HG02970 (cell line): ENCODE data around the gene PLEKHG4B.

Source experiments
- ATAC-seq: cut with Tn5 transposase; IDR thresholded peaks from one replicate; pipeline ENCODE4 v1.9.1; 2021; ENCODE audit warnings: mild to moderate bottlenecking, moderate library complexity, moderate number of reproducible peaks; ENCODE audit not compliant: unreplicated experiment, low FRiP score

The PLEKHG4B gene

DNA sequence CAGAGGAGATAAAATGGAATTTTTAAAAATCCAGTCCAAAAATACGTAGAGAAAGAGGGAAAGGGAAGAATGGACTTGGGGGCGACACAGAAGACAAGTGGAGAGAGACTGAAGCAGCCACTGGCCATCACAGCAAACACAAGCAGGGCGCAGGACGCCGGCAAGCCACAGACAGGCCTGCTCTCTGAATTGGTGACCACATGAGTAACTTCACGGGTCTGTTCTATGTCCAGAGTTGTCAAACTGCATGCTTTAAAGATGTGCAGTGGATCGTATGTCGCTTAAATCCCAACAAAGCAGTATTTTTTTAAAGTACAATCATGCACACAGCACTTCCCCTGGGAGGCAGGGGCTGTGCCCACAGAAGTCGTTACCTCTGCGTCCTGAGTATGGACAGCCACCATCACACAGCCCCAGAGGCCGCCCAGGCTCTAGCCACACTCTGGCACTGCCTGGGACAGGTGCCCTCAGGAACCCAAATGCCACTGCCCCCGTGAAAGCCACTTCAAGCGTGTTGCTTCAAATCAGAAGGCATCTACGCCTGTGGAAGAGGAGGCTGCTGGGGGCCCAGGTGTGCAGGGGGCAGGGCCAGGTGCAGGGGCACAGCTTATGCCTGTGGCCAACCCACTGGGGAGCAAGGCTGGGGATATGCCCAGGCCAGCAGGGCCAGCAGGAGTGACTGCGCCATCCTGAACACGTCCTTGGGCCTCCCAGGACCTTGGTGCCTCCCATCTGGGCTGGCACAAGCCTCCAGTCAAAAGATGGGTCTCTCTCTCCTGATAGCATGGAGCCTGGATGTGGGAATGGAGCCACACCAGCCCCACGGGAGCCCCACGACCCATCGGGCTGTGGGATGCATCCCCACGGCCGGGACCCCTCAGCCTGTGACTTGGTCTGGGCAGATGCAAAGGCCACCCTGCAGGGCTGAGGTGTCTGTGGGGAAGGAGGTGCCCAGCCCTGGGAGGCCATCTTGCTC lies 93.4 kb downstream of the PLEKHG4B start:
- no peak for ATAC-seq

DNA sequence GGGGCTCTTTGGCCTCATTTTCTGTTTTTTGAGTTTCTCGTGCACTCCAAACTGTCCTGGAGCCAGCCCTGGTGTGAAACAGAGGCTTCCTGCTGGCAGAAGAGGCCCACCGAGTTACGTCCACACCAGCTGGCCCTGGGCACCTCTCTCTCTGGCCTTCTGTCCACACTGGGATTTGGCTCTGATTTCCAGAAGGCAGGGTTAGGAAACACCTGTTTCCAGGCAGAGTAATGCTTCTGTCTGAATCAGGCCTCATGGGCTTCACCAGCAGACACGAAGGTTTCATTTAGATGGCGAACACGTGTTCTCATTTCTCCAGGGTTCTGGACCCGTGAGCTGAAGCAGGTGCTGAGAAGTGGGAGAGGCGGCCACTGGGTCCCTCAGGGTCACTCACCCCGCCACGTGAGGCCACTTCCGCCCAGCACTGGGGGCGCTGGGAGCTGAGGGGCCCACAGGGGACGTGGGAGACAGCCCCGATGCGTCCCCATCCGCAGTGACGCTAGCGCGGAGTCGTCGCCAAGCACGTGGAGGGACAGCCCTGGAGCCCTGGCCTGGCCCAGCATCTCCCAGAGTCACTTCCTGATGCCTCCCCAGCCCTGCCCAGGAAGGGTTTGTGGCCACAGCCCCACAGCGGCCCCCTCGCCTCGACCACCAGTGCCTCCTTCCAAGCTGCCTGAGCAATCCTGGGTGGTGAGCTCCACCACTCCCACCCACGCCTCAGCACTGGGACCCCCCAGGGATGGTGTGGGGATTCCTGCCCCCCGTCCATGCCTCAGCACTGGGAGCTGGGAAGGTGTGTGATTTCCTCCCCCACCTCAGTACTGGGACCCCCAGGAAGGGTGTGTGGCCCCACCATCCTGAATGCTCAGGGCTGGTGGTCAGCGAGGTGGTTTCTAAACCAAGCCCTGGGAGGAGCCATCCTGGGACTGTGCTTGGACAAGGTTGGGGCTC lies 94.4 kb downstream of the PLEKHG4B start:
- no peak for ATAC-seq

DNA sequence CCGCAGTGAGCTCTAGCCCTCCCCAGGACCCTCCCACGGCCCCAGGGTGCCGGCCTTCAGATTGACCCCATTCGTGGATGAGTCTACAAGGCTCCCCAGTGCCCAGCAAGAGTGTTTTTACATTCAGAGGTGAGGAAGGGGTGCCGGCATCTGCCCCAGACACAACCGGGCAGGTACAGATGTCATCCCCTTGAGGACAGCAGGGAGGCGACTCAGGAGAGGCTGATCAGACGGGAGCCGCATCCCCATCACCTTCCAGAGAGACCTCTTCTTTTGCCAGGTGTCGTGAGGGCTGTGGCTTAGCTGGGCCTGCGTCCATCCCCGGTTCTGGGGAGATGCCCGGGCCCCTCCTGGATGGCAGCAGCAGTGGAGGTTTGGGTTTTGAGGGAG lies 95.1 kb downstream of the PLEKHG4B start:
- ATAC-seq: no peak

GRCh38 chr5:187617-188451 lies 95.9 kb downstream of the PLEKHG4B start:
- ATAC-seq: no peak

DNA sequence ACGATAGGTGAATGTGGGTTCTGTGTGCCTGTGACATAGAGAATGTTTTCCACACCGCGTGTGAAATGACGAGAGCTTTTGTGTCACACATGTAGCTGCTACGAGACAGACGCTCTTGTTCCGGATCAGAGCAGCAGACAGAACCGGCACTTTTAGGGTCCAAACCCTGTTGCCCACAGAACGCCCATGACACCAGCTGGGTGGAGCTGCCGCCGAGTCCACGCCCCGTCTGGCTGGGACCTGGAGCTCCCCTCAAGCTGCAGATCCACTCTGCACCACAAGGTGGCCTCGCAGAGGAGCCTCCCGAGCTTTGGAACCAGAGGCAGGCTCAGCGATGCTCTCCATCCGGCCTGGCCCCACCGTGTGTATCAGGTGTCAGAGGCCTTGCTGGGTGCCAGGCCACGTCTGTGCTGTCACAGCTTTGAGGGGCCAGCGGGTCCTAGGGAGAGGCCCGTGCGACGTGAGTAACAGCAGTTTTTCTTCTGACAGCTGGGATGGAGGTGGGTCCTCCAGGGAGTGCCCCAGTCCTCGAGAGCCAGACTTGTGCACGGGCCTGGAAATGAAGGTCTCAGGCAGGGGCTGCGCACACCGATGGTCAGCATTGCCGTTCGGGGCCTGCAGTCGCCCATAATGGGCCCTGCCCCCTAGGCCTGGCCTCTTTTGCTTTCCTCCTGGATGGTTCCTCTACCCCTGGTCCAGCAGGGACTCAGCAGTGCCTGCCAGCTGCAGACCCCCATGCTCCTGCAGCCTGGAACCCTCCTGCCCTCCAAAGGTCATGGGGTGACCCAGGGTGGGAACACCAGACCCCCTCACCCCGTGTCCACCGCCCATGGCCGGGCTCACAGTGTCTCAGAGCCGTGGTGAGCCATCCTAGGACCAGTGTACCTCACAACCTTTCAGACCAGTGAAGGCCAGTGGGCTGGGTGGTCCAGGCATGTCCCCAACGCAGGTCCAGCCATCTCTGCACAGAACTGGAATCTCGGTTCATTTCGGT lies 96.8 kb downstream of the PLEKHG4B start:
- peak; percentile 57 for ATAC-seq

GRCh38 chr5:189486-189885 lies 97.5 kb downstream of the PLEKHG4B start:
- no peak for ATAC-seq

DNA sequence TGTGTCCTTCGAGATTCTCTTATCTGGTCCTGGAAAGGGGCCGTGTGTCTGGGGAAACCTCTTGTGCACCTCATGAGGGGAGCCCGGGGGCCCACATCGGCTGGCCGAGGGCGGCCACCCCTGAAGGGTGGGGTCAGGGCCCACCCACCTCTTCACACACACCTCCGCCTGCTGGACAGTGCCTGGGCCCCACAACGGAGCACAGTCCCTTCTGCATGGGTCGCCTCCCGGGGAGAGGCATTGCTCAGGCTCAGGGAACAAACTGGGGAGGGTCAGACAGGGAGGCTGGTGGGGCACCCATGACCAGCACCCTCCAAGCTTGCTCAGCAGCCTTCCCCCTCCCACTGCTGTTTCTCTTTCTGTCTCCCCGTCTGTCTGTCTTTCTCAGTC lies 98.0 kb downstream of the PLEKHG4B start:
- ATAC-seq: no peak

GRCh38 chr5:190366-191035 lies 98.5 kb downstream of the PLEKHG4B start:
- ATAC-seq: no peak

DNA sequence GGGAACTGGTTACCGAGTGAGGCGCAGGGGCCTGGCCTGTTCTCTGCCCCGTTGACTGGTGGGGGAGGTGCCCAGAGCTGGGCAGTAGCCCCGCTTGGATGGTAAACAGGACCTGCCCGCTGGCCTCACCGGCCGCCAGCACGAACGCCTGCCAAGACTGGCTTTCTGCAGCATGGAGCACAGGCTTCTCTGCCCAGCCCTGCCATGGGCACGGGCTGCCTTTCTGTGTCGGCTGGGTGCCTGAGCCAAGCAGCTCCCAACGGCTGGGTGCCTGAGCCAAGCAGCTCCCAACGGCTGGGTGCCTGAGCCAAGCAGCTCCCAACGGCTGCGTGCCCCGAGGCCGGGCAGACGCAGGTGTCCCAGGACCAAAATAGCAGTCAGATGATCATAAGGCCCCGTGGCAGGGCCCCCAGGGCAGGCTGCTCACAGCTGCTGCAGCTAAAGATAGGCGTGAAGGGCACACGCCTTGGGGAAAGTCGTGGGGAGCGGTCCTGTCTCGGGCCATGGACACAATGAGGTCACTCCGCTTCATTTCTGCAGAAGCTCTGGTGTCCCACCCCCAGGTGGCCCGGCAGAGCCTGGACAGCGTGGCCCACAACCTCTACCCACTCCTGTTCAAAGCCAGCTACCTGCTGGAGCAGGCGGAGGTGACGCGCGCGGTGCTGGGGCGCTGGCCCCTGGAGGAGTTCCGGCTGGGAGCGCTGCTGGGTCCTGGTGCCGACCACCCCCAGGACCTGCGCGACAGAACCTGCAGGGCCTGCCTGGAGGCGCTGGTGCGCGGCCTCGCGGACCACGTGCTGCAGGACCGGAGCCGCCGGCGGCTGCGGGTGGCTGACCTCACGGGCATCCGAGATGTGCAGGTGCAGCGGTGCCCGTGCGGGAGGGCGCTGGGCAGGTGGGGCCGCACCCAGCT lies 99.3 kb downstream of the PLEKHG4B start, which contains the start of gene LRRC14B:
Gene LRRC14B, plus strand, starts transcription at position 460 of the 913 bp plus-strand sequence. Its CDS starts 44 bp downstream, at position 504.
- no peak for ATAC-seq

- no peak for ATAC-seq
Measured at GRCh38 chr5:191949-192690, 100.2 kb downstream of the PLEKHG4B start.

GRCh38 chr5:192691-192969 lies 100.7 kb downstream of the PLEKHG4B start:
- no peak for ATAC-seq

GRCh38 chr5:192970-193831 lies 101.2 kb downstream of the PLEKHG4B start:
- no peak for ATAC-seq

DNA sequence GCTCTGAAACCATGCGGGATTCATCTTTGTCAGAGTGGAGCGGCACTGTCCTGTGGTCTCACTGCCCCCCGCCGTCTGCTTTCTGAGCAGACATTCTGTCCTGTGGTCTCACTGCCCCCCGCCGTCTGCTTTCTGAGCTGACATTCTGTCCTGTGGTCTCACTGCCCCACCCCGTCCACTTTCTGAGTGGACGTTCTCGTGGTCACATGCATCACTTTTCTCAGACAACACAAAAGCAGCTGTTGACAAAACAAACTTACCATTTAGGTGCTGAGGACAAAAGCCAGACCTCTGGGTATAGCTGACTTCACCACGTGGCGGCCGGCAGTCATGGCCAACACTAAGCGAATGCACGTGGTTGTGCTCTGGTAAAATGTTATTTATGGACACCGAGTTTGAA lies 102.1 kb downstream of the PLEKHG4B start:
- ATAC-seq: no peak

DNA sequence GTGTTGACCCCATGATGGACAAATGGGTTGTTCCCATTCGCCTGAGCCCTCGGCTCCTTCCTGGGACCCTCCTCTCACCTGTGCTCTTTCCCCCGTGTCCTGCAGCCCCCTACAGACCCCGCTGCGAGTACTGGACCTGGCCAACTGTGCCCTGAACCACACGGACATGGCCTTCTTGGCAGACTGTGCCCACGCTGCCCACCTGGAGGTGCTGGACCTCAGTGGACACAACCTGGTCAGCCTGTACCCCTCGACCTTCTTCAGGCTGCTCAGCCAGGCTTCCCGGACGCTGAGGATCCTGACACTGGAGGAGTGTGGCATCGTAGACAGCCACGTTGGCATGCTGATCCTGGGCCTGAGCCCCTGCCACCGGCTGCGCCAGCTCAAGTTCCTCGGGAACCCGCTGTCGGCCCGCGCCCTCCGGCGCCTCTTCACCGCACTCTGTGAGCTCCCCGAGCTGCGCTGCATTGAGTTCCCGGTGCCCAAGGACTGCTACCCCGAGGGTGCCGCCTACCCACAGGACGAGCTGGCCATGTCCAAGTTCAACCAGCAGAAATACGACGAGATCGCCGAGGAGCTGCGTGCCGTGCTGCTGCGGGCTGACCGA lies 102.7 kb downstream of the PLEKHG4B start:
- no peak for ATAC-seq

- no peak for ATAC-seq
Measured at GRCh38 chr5:195401-196160, 103.6 kb downstream of the PLEKHG4B start.
